OCI-LY3 (cell line): ENCODE data around the gene HDHD2.

Experiments
- CTCF ChIP-seq: fragments of 200-600, 300-600 bp; sonication (generic); IDR thresholded peaks from 2 replicates; pipeline ENCODE4 v1.5.1; 2014; ENCODE audit warnings: antibody characterized with exemption, low read length, low read depth
- EZH2phosphoT487 ChIP-seq: fragments of 200-600 bp; shearing (Covaris generic); IDR thresholded peaks from 2 replicates; pipeline ENCODE4 v1.6.1; 2018; ENCODE audit warnings: antibody characterized with exemption, mixed run types, low read depth

- TF ChIP-seq CTCF (no peak), EZH2phosphoT487 (no peak)
These were observed 41.7 kb upstream of the HDHD2 start for GRCh38 chr18:47191961-47192360.
